Activated CD8-positive, alpha-beta memory T cell treated with anti-CD3 and anti-CD28 coated beads for 48 hours (primary cell): ENCODE measurements around the gene ANKRD13C.

Experiments used
- DNase-seq, 3 experiments: peaks; one replicate each; pipeline ENCODE4 v3.0.0-alpha.2; 2020; ENCODE audit warnings: low read depth in 2 of 3, low spot score in 2 of 3

The ANKRD13C gene

GRCh38 chr1:70221238-70222121 lies 133.0 kb downstream of the ANKRD13C start, which contains the start of gene SRSF11:
SRSF11 (plus strand) TSS chr1:70221380; CDS start chr1:70221637, 257 bp downstream.
- DNase-seq, result peak; percentile 91 to 94 (median 92)

GRCh38 chr1:70220517-70221237 lies 133.8 kb downstream of the ANKRD13C start:
- DNase-seq, result no peak

- DNase-seq, result no peak
These were observed 134.5 kb downstream of the ANKRD13C start for GRCh38 chr1:70220015-70220414.

DNA sequence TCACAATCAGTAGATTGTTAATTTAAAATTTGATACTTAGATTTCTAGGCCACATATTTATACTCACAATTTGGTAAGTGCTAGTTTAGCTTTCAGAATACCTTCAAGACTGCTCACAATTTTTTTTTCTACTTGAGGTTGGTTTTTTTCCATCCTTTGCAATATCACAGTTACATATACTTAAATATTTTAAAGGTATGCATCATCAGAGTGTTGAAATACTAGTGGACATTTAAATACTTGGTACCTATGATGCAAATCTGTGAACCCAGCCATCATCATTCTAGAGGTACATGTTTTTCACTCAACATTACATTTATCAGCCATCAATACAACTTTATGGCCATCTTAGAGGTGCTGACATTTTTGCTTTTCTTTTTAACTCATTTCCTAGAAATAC lies 143.0 kb downstream of the ANKRD13C start:
- DNase-seq, result no peak

- no peak for DNase-seq
These were observed 143.7 kb downstream of the ANKRD13C start for GRCh38 chr1:70210820-70211219.
